ENCODE measurements around the gene TFCP2L1.

GRCh38 chr2:121184248-121184862 is 100.6 kb downstream of the TFCP2L1 start:
- TF ChIP-seq CTCF (IDR thresholded peaks at IDR 0.05; ENCODE audit: insufficient read depth, low read length) (no peak), GABPA (IDR thresholded peaks at IDR 0.05; ENCODE audit: low read depth) (no peak), REST (IDR thresholded peaks at IDR 0.05; ENCODE audit: insufficient replicate concordance, low read depth) (no peak), POLR2AphosphoS5 (IDR thresholded peaks at IDR 0.05; ENCODE audit: low read depth) (no peak), SPI1 (IDR thresholded peaks at IDR 0.05; ENCODE audit: borderline replicate concordance, low read depth) (no peak)
